ENCODE results near the gene POU3F3.

DNA sequence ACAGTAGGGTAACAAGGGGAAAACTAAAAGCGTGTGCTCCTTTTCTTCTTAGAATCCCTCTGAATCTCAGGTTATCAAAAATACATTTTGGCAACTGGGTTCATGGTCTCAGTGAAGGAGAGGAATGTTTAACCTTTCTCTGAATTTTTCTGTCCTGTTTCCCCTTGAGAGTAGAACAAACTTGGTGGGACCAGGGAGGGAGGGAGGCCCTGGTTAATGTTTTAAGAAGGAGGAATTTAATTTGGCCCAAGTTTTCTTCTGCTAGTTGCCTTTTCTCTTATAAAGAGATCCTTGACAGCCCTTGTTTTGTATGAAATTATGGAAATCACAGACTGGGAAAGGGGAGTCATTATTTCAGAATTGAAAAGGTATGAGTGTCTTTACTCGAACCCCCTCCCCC, 12.2 kb upstream of the POU3F3 start:
- TF ChIP-seq, protein P1, sequence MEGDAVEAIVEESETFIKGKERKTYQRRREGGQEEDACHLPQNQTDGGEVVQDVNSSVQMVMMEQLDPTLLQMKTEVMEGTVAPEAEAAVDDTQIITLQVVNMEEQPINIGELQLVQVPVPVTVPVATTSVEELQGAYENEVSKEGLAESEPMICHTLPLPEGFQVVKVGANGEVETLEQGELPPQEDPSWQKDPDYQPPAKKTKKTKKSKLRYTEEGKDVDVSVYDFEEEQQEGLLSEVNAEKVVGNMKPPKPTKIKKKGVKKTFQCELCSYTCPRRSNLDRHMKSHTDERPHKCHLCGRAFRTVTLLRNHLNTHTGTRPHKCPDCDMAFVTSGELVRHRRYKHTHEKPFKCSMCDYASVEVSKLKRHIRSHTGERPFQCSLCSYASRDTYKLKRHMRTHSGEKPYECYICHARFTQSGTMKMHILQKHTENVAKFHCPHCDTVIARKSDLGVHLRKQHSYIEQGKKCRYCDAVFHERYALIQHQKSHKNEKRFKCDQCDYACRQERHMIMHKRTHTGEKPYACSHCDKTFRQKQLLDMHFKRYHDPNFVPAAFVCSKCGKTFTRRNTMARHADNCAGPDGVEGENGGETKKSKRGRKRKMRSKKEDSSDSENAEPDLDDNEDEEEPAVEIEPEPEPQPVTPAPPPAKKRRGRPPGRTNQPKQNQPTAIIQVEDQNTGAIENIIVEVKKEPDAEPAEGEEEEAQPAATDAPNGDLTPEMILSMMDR (IDR thresholded peaks at IDR 0.05): no peak
- TF ChIP-seq POLR2A (IDR thresholded peaks at IDR 0.05): no peak
- no peak for TF ChIP-seq POLR2AphosphoS5 (IDR thresholded peaks at IDR 0.05)
- no peak for TF ChIP-seq EP300 (IDR thresholded peaks at IDR 0.05)
